T-helper 2 cell treated with Interferon-gamma antibody and Interleukin-4, amounts not matched to agents 100 ng/mL and 5 ng/mL, for 36 hours (primary cell): ENCODE results near the gene SLC35F6. TPM values are rescaled to one million over a fixed set of nuclear protein-coding genes. Genes with fewer than 3 reads are reported as not detected.

ENCODE experiments used
- intact Hi-C: fragments of 100-400 bp; cut with micrococcal nuclease; formaldehyde crosslinking; loops from one replicate; pipeline ENCODE4 v1.15.1; 2023
- total RNA-seq: library from RNA; stranded (reverse); gene quantifications from 2 replicates; pipeline ENCODE4 v1.2.3, GENCODE V29; 2022

The SLC35F6 gene
- total RNA-seq = 18.5 and 18.8 TPM in 2 replicates

GRCh38 chr2:26764078-26764887 is at the start of gene SLC35F6:
TSS of gene SLC35F6 (plus strand) at chr2:26764284. CDS start at chr2:26764350, 66 bp downstream.
- intact Hi-C loops = loop anchor here (1.0 to 10.0 kb wide), 4 partner anchors 21 to 1969 kb away; partner anchors contain the start of genes ADGRF3, CENPO, PTRHD1 and SELENOI

DNA sequence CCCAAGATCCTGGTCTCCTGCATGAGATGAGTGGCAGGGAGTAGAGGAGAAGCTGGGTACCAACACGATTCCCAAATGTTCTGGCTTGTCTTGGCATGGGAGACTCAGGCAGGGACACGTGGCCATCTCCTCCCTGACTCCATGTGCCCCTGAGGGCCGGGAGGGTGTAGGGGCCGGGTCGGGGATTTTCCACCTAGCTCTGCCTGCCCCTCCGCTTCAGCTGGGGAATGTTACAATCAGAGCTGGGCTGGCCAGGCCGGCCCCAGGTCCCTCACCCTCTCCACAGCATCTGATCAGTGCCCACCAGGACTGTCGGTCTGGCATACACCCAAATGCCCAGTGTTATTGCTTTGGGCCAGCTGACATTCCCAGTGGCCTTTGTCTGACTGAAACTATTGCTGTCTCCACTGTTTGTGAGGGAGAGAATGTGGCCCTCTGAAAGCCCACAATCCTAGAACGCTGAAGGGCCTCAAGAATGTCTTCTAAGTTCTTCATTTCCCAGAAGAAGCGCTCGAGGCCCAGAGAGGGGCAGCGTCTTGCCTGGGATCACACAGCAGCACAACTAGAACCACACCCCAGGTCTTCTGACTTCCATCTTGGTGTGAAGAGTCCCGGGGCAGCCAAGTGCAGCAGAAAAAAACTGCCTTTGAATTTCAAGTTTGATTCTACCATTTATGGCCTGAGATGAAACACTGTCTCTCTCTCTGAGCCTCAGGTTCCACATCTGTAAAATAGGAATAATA is 48.4 kb upstream of the SLC35F6 start:
- intact Hi-C loops = no loop called here

- intact Hi-C loops = no loop called here
These were observed 47.7 kb upstream of the SLC35F6 start for GRCh38 chr2:26716340-26716739.

DNA sequence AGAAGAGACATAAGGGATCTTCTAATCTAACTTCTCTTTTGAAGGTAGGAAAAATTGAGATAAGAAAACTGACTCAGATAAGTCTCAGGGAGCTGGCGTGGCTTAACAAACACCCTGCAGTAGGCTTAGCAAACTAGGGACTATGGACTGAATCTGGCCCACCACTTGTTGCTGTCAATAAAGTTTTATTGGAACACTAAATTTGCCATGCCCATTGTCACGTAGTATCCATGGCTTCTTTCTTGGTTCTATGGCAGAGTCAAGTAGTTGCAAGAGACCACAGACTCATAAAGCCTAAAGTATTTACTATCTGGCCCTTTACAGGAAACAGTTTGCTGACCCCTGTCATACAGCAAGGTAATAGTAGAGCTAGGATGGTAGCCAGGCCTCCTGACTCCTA is 47.3 kb upstream of the SLC35F6 start:
- intact Hi-C loops = no loop called here

GRCh38 chr2:26717362-26717761 is 46.7 kb upstream of the SLC35F6 start:
- intact Hi-C loops = no loop called here

- intact Hi-C loops = no loop called here
These were observed 45.0 kb upstream of the SLC35F6 start for GRCh38 chr2:26718949-26719686.

DNA sequence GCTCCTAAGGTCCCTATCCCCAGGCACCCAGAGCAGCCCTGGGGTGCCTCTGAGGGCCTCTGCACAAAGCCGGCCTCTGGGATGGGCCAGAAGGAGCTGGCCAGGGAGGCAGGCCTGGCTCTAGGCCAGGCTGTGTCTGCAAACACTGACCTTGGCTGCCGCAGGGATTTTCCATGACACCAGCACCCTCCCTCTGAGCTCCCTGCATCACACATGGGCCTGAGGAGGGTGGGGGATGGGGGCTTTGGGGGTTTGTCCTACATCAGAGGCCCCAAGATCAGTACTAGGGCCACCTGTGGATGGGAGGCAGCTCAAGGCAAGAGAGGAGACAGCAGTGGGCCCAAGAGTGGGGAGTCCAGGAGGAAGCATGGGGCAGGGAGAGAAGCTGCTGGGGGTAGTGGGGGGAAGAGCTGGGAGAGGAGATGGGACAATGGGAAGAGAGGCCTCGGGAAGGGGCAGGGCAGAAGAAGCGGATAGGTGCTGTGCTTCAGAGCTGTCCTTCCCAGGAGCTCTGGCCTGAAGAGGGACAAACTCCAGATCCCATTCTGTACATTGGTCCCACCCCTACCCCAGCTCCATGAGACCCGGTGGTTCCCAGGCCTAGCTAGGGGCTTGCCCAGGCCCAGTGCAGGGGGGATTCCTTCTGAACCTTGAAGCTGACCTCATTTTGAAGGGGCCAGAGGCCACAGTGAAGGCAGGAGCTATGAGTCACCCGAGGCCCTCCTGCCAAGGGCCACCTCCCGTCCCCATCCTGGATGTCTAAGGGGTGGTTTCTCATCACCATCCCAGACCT is 43.6 kb upstream of the SLC35F6 start:
- intact Hi-C loops = no loop called here

DNA sequence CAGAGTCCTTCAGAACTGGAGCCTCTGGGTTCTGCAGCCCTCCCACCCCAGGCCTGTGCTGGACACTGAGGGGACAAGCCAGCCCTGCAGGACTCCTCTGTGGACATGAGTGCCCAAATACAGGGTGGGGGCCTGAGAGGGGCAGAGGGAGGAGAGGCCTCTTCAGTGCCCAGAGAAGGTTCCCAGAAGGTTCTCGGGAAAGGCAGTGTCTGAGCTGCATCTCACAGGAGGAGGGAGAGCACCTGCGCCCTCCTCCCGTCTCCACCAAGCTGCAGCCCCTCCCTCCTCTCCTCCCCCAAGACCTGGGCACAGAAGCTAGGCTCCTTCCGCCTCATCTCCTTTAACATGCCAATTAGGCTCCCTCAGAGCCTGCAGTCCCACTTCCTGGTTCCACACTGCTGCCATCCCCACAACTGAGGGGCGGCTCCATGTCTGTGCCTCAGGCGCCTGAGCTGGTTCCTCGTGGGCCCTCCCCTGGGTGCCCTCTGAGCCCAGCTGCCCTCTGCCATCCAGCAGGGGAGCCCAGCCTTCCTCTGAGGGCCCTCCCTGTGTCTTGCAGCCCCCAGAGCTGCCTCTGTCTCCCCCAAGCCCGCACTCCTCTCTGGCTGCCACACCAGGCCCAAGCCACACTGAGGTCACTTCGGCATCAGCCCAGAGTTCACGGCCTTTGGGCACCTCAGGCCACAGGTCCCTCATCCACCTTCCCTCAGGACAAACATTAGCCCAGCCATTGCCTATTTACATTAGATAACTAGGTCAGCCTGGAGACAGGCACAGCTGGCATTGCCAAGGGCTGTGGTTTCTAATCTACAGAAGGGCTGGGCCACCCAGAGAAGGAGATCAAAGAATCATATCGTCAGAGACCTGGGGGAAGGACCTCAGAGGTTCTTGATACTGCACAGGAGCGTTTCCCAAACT is 42.7 kb upstream of the SLC35F6 start:
- intact Hi-C loops = no loop called here

GRCh38 chr2:26722328-26722727 is 41.8 kb upstream of the SLC35F6 start:
- intact Hi-C loops = no loop called here

DNA sequence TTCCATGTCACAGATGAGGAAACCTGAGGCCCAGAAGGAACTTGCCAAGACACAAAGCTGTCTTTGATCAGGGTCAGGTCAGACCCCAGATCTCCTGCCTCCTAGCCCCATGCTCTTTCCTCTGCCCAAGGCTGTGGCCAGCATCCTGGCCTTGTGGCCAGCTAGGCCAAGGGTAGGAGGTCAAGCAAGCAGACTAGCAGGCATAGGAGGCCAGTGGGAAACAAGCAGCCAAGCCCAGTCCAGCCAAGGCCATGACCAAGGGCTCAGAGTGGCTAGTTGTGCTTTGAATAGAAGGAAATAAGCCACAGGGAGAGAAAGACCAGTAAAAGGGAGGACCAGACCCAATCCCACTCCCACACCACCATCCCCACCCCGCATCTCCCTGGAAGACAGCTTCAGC is 41.2 kb upstream of the SLC35F6 start:
- intact Hi-C loops = no loop called here

GRCh38 chr2:26723475-26723874 is 40.6 kb upstream of the SLC35F6 start:
- intact Hi-C loops = no loop called here

DNA sequence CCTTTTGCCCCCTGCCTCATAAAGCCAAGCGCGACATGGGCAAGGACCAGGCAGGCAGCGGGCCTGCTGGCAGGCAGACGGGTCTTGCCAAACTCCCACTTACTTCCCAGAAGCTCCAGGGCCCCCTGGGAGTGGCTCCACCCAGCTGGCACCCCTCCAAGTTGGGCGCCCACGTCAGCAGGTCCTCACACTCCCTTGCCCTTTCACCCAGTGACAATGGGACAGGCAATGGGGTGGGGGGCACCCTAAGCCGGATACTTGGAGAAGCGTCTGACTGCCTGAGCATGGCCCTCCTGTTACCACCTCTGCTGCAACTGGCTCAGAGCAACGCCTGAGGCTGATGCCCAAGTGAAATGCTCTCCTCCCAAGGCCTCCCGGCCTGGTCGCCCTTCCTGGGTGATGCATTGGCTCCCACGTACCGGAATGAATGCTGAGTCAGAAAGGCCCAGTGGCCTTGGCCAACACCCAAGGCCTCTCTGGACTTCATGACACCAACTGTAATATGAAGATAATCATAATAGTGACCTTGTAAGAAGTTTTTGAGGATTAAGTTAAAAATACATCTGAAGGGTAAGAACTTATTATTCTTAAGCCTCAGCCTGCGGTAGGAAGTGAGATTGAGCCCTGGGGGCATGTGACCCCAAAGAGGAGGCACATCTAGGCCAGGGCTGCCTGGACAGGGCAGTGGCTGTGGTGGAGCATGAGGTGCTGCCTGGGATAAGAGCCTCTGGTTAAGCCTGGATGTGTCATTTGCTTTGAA is 39.9 kb upstream of the SLC35F6 start:
- intact Hi-C loops = no loop called here

GRCh38 chr2:26724784-26725520 is 39.1 kb upstream of the SLC35F6 start:
- intact Hi-C loops = no loop called here

- intact Hi-C loops = no loop called here
These were observed 38.6 kb upstream of the SLC35F6 start for GRCh38 chr2:26725521-26725820.

- intact Hi-C loops = no loop called here
These were observed 37.9 kb upstream of the SLC35F6 start for GRCh38 chr2:26726228-26726627.

GRCh38 chr2:26727641-26728561 is 36.2 kb upstream of the SLC35F6 start:
- intact Hi-C loops = no loop called here

DNA sequence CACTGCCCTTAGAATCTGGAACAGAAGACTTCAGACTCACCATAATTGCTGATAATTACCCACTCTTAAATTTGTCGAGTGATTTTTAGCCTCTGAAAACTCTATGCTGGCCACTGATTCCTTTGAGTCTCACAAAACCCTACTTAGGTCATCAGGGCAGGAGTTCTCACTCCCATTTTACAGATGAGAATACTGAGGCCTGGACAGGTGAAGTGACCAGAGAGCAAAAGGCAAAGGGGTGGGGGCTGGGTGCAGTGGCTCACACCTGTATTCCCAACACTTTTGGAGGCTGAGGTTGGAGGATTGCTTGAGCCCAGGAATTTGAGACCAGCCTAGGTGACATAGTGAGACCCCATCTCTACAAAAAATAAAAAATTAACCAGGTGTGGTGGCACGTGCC is 34.8 kb upstream of the SLC35F6 start:
- intact Hi-C loops = no loop called here
